MM.1S (cell line): ENCODE results near the gene PPP2R2C.

Experiments used
- DNase-seq: peaks from one replicate; pipeline ENCODE4 v3.0.0-alpha.2; 2015
- H2AFZ ChIP-seq: fragments of 300-600 bp; sonication (generic); 2 replicates; pipeline ENCODE4 v1.6.0; 2016; ENCODE audit warnings: antibody characterized with exemption, low read length
- H3F3A ChIP-seq: fragments of 300-600 bp; sonication (generic); 2 replicates; pipeline ENCODE4 v1.6.1; 2016; ENCODE audit warnings: mild to moderate bottlenecking, antibody characterized with exemption, low read length, moderate library complexity, mixed read lengths; ENCODE audit not compliant: insufficient read depth
- H3K27ac ChIP-seq: fragments of 300-600 bp; sonication (generic); 2 replicates; pipeline ENCODE4 v1.5.1; 2016; ENCODE audit warnings: mild to moderate bottlenecking, low read length
- H3K27me3 ChIP-seq: fragments of 300-600 bp; sonication (generic); replicated peaks from 2 replicates; pipeline ENCODE4 v1.6.0; 2016; ENCODE audit warnings: low read length; ENCODE audit not compliant: insufficient read depth
- H3K36me3 ChIP-seq: fragments of 300-600 bp; sonication (generic); replicated peaks from 2 replicates; pipeline ENCODE4 v1.6.1; 2016; ENCODE audit warnings: mild to moderate bottlenecking, low read length, mixed read lengths; ENCODE audit not compliant: insufficient read depth
- H3K4me1 ChIP-seq: fragments of 300-600 bp; sonication (generic); 2 replicates; pipeline ENCODE4 v1.6.1; 2016; ENCODE audit warnings: low read length, mixed read lengths
- H3K4me2 ChIP-seq: fragments of 300-600 bp; sonication (generic); 2 replicates; pipeline ENCODE4 v1.6.0; 2016; ENCODE audit warnings: low read depth, low read length
- H3K4me3 ChIP-seq: fragments of 300-600 bp; sonication (generic); 2 replicates; pipeline ENCODE4 v1.5.1; 2016; ENCODE audit warnings: low read length, mixed read lengths
- H3K79me2 ChIP-seq: fragments of 300-600 bp; sonication (generic); 2 replicates; pipeline ENCODE4 v1.6.1; 2016; ENCODE audit warnings: mixed run types, low read length, mixed read lengths
- H3K9ac ChIP-seq: fragments of 300-600 bp; sonication (generic); 2 replicates; pipeline ENCODE4 v1.6.1; 2016; ENCODE audit warnings: low read length, mixed read lengths
- H3K9me2 ChIP-seq: fragments of 300-600 bp; sonication (generic); replicated peaks from 2 replicates; pipeline ENCODE4 v1.6.1; 2016; ENCODE audit warnings: mild to moderate bottlenecking, low read length, mixed read lengths; ENCODE audit not compliant: insufficient read depth
- H3K9me3 ChIP-seq: fragments of 300-600 bp; sonication (generic); replicated peaks from 2 replicates; pipeline ENCODE4 v1.6.1; 2016; ENCODE audit warnings: mild to moderate bottlenecking, low read length, mixed read lengths; ENCODE audit not compliant: insufficient read depth
- H4K20me1 ChIP-seq: fragments of 300-600 bp; sonication (generic); 2 replicates; pipeline ENCODE4 v1.6.1; 2016; ENCODE audit warnings: mild to moderate bottlenecking, low read length, moderate library complexity, mixed read lengths; ENCODE audit not compliant: insufficient read depth
- CTCF ChIP-seq: fragments of 300-600 bp; sonication (generic); IDR thresholded peaks from 2 replicates; pipeline ENCODE4 v1.5.1; 2016; ENCODE audit warnings: antibody characterized with exemption, low read length, mixed read lengths
- EZH2 ChIP-seq: fragments of 300-600 bp; sonication (generic); optimal IDR thresholded peaks from 2 replicates; pipeline ENCODE3; 2017; ENCODE audit warnings: low read depth, mild to moderate bottlenecking, antibody characterized with exemption, low read length, mixed read lengths
- EZH2phosphoT487 ChIP-seq: fragments of 300-600 bp; sonication (generic); IDR thresholded peaks from 2 replicates; pipeline ENCODE4 v1.6.1; 2018; ENCODE audit warnings: antibody characterized with exemption, low read length

The PPP2R2C gene

GRCh38 chr4:6451309-6451708 lies 21.1 kb downstream of the PPP2R2C start:
- H3K4me1 ChIP-seq, result no peaks in the 10 kb centered on the region
- H3K79me2 ChIP-seq, result no peaks in the 10 kb centered on the region
- DNase-seq, result no peak
- H3K27me3 ChIP-seq, result peaks cover 96% of the 10 kb centered on the region
- no peak overlapping the region for H2AFZ ChIP-seq
- no peaks in the 10 kb centered on the region for H3F3A ChIP-seq
- TF ChIP-seq EZH2phosphoT487 (no peak), CTCF (no peak), EZH2 (no peak)
- H4K20me1 ChIP-seq, result no peaks in the 10 kb centered on the region
- H3K4me2 ChIP-seq, result no peak overlapping the region
- no peak overlapping the region for H3K9ac ChIP-seq
- H3K4me3 ChIP-seq, result no peak overlapping the region
- H3K36me3 ChIP-seq, result no peaks in the 10 kb centered on the region
- H3K9me3 ChIP-seq, result no peaks in the 10 kb centered on the region
- no peak overlapping the region for H3K27ac ChIP-seq
- no peaks in the 10 kb centered on the region for H3K9me2 ChIP-seq

- Histone ChIP-seq H3K27me3 (peaks cover 96% of the 10 kb centered on the region), H3K9me3 (no peaks in the 10 kb centered on the region), H3K4me1 (no peaks in the 10 kb centered on the region), H3K4me2 (no peak overlapping the region), H3F3A (no peaks in the 10 kb centered on the region), H3K4me3 (no peak overlapping the region), H3K9me2 (no peaks in the 10 kb centered on the region), H4K20me1 (no peaks in the 10 kb centered on the region), H3K9ac (no peak overlapping the region), H3K79me2 (no peaks in the 10 kb centered on the region), H3K27ac (no peak overlapping the region), H2AFZ (no peak overlapping the region), H3K36me3 (no peaks in the 10 kb centered on the region)
- TF ChIP-seq EZH2phosphoT487, result no peak
- no peak for TF ChIP-seq CTCF
- no peak for TF ChIP-seq EZH2
- DNase-seq, result no peak
These were observed 21.7 kb downstream of the PPP2R2C start for GRCh38 chr4:6450709-6451108.

- Histone ChIP-seq H3K9me3 (no peaks in the 10 kb centered on the region), H3K36me3 (no peaks in the 10 kb centered on the region), H3K27me3 (peaks cover 96% of the 10 kb centered on the region), H3F3A (no peaks in the 10 kb centered on the region), H3K79me2 (no peaks in the 10 kb centered on the region), H3K9me2 (no peaks in the 10 kb centered on the region), H3K9ac (no peak overlapping the region), H3K4me2 (no peak overlapping the region), H3K4me3 (no peak overlapping the region), H3K4me1 (no peaks in the 10 kb centered on the region), H4K20me1 (no peaks in the 10 kb centered on the region), H3K27ac (no peak overlapping the region), H2AFZ (no peak overlapping the region)
- TF ChIP-seq CTCF, result no peak
- no peak for TF ChIP-seq EZH2
- TF ChIP-seq EZH2phosphoT487, result no peak
- no peak for DNase-seq
These were observed 22.6 kb downstream of the PPP2R2C start for GRCh38 chr4:6449746-6450369.
